22Rv1 (cell line): Measurements from ENCODE around the gene HSBP1L1.

ENCODE experiments used
- CTCF ChIP-seq: fragments of 450-650 bp; IDR thresholded peaks from 2 replicates; pipeline ENCODE4 v1.5.1; 2017; ENCODE audit warnings: mild to moderate bottlenecking
- ZFX ChIP-seq: fragments of 450-650 bp; IDR thresholded peaks from 2 replicates; pipeline ENCODE4 v1.6.1; 2017; ENCODE audit warnings: antibody characterized with exemption, borderline replicate concordance

- TF ChIP-seq CTCF = no peak
- TF ChIP-seq ZFX = no peak
Observed at GRCh38 chr18:79930020-79930642, 34.3 kb upstream of the HSBP1L1 start.
